Stromal cell of bone marrow (primary cell): ENCODE data around the gene RIN2.

Experiments
- DNase-seq: peaks from one replicate; pipeline ENCODE4 v3.0.0-alpha.2; 2012; ENCODE audit warnings: low read depth

RIN2 gene

DNA sequence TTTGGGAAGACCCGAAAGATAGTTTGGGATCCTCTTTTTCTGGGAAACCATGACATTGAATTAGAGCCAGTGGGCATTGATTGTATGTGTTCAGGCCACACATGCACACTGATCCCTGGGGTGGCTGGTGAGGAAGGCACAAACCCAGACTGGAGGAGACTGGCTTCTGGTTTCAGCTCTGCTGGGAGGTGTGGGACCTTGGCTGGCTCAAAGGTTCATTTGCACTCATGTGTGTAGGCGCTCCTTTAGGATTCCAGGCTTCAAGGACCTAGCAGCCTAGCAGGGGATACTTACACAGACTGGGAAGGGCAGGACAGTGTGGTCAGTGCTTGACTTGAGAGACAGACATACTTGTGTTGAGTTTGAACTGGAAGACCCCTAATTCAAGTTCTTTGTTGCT lies 7.2 kb downstream of the RIN2 start:
- no peak for DNase-seq

DNA sequence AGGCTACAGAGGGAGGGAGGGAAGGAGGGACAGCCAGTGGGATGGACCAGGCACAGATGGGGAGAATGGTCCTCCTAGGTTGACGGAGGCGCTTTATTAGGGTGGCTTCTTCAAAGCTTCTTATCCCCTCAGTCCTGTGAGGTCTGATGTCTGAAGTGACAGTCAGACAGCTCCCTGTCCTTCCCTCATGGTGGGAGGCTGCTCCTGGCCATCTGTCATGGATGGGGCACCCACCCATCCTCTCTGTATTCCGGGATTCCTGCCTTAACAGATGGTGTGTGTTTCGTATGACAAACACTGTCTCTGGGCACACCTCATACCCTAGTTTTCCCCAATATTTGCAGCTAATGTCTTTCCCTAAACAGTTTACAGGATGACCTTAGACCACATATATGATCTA lies 7.9 kb downstream of the RIN2 start:
- no peak for DNase-seq

DNA sequence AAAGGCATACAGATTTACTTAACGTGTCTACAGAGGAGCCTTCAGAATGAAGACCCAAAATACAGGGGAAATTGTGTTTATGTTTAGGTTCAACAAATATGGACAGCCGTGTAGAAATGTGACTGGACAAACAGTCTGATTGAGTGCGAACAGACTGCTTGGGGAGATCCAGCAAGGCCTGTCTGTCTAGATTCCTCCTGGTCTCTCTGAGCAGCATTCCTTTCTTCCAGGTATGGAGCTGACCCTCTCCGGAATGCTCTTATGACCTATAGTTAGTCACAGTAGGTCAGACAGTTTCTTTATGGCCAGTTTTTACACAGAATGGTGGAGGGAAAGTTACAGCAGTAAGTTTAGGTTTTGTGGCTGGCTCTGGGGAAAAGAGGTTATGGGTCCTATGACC lies 9.0 kb downstream of the RIN2 start:
- DNase-seq = no peak

DNA sequence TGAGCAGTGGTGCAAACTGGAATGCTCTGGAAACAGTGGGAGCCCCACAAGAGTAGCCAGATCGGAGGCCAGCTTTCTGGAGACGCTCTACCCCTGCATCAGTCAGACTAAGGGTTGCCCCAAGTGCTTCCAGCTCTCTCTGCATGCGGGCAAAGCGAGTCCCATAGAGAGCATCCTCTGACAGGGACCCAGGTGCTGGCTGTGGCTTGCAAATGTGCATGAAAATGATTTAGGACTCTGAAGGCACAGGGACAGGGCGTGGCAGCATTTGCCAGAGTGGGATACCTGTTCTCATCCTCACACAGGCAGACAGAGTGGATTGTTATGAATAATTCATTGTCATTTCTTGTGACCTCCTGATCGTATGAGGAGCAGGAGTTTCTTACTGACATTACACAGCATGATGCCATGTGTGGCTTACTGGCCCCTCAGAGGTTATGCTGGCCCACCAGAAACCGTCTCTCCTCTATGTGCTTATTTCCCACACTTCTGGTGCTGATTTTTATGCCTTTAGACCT lies 10.3 kb downstream of the RIN2 start:
- DNase-seq = no peak

DNA sequence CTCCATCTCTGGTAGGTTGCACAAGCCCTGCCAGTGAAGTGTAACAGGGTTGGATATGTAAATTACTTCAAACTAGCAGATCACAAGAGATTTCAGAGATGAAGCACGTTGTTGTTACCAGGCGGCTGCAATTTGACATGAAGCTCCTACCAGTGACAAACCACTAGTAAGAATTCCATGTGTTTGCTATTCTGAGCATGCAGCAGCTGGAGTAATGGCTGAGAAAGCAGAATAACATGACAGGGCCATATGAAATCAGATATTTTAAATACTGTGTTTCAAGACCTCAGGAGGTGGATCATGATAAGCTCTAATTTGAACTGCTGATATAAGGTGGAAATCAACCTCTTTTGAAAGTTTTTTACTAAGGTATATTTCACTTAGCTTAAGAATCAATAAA lies 11.4 kb downstream of the RIN2 start:
- no peak for DNase-seq

DNA sequence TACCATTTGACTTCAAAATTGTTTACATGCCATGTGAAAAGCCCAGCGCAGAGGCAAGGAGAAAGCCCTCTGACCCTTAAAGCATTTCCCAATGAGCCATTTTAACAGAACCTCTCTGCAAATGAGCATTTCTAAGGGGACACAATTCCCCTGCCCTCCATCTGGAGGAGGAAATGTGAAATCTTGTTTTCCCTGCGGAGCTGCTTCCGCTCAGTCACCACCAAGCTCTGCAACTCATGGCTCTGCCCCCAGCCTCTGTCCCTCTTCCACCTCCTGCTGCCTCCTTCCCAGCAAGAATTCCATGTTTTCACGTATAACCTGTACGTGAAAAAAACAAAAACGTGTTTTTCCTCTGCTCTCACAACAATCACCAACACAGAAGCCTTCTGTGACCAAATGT lies 12.3 kb downstream of the RIN2 start:
- DNase-seq = no peak

DNA sequence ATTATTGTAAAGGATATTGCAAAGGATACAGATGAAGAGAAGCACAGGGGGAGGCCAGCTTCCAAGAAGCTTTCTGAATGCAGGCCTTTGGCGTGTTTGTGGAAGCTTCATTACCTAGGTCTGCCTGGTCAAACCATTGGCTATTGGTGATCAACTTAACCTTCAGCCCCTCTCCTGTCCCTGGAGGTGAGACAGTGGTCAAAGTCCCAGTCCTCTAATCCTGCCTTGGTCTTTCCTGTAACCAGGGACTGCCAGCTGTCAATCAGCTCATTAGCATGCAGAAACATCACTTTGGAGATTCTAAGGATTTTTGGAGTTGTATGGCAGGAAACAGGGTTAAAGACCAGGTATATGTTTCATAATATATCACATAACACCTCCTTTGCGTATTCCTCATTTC lies 13.0 kb downstream of the RIN2 start:
- DNase-seq = no peak

DNA sequence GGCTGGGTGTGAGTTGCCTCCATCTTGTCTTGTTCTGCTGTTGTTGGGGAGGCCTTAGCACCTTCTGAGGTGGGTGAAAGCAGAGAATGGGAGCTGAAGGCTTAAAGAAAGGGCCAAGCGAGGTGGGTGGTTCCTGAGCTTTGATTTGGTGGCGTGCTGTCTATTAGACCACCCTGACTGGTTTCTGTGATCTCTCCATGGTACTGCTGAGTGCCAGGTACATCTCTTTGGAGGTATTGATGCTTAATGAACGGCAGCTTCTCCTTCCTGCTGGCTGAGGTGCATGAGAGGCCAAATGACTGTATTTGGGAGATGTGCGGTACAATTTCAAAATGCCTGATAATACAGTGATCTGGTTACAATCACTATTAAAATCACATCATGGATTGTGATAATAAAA lies 15.4 kb downstream of the RIN2 start:
- no peak for DNase-seq

DNA sequence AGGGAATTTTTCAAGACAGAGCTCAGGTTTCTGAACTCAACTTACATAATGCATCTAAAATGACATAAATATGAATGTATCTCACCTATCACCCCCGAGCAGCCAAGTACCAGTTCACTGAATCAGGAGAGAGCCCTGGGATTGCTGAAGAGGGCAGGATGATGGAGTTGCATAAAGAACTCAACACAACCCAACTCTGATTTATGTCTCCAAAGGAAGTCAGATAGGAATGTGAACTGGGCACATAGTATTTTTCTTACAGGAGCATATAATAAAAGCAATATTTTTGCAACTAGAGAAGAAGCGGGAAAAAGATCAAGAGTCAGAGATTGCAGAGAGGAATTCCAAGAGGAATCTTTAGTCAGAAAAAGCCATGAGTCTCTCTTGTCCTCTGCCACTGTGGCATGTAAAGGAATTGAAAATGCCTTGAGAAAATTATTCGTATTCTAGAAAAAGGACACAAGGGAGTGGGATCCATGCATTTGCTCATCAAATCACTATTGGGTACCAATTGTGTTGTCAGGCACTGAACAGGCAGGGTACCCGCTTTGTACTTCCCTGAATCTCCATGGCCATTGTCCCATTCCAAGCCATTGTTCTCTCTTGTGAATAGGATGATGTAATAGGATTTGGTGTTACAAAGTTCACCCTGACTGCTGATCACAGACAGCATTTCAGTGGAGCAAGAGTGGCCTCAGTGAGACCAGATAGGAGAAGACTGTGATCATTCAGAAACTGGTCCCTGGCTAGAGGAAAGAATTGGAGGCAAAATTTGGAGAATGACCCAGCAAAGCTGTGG lies 16.3 kb downstream of the RIN2 start:
- no peak for DNase-seq

DNA sequence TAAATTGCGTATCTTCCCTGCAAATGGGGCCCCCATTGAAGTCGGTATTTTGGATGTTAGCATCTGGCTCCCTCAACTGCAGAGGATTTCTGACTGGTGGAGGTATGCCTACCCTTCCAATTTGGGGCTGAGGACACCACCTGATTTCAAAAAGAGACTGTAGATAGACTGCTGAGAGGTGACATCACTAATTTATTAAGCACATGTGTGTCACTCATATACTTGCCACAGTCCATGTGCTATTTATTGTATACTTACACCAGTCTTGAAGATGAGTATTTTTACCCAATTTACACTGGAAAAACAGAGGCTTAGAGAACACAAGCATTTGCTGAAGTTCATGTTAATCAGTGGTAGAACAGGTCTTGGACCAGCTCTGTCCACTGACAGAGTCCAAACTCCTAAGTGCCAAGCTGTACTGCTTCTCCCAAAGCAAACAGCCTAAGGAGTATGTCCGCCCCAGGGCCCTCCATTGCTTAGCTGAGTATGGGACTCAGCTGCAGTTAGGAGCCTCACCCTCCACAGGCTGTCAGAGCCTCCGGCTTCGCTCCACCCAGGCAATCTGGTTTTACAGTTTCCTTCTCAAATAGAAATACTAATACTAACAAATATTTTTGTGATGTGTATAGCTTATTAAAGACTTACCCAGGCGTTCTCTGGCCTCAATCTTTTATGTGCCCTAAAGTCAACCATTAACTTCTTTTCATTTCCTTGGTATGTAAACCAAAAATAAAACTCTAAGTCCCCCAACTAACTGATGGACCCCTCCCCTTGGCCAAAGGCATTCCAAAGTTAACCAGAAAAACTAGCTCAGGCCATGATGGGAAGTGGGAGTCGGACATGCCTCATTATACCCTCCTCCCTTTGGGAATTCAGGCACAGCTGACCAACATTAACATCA lies 17.5 kb downstream of the RIN2 start:
- DNase-seq = no peak

DNA sequence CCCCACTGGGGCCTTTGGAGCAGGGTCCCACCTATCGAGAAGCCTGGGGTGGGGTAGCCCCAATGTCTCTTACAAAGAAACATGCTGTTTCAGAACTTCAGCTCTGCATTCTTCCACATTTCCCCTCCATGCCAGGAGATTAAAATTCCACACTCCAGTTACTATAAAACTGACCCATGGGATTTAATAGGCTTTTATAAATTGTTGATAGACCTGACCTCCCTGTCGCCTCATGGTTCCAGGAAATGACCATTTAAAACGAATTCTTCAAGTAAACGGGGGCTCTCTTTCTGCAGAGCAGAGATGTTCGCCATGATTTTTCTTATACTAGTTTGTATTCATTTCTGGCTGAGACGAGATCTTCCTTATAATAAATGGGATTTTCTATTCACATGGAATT lies 19.3 kb downstream of the RIN2 start:
- no peak for DNase-seq

DNA sequence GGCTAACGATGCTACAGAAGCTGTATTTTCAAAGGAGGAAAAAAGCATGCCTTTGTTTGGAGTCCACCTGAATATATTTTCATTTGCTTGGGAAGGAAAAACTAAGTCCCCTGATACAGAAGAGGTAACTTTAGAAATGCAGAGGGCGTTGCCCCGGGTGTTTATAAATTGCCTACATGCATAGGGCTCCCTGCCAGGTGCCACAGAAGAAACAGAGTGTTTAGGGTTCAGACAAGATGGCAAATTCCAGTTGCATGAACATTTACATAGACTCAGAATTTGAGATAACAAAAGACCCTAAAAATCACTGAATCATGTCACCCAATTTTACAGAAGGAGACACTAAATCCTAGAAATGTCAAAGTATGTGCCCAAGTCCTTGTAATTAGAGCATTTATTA lies 19.9 kb downstream of the RIN2 start:
- DNase-seq = no peak

DNA sequence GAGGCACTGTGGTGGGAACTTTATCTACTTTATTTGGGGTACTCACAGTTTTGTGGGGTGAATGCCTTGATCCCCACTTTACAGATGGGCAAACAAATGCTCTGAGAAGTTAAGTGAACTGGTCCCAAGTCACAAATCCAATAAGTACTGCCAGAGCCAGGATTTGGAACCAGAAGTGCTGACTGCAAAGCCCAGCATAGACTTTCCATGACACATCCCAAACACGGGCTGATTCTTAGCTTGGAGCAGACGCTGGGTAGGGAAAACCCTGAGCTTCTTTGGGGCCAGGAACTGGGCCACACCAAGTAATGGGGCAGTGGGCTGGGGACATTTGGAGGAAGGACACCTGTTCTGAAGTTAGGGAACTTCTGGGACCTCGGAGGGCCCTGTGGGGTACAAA lies 20.3 kb downstream of the RIN2 start:
- DNase-seq = no peak

DNA sequence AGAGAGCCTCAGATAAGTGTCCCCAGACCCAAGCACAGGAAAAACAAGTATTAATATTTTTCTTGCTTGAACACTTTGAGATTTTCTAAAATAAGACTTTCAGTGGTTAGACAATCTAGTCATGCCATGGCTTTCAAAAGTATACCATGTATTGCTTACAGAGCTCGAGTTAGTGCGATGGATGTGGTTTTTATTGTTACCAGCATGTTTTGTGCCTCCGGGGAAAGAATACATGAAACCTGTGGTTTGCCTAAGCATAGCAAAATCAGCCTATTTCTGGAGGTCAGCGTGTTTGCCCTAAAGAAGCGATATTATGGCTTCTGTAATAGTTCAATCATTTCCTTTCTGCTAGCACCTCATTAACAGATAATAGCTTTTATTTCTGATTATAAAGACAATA lies 21.6 kb downstream of the RIN2 start:
- DNase-seq = no peak

DNA sequence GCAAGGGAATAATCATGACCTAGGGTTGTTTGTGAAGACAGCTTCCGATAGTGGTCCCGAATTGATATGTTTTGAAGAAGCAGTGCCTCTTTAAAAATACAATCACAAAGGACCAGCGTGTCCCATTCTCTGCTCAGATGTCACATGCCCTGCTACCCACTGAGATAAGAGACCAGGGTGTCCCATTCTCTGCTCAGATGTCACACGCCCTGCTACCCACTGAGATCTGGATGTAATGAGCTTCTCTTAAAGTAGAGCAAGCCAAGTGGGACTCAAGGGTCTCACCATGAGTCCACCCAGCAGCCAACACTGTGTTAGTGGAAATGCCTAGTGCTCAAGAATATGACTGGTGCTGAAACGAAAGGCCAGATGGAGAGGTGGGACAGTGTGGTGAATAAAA lies 22.2 kb downstream of the RIN2 start:
- DNase-seq = no peak

DNA sequence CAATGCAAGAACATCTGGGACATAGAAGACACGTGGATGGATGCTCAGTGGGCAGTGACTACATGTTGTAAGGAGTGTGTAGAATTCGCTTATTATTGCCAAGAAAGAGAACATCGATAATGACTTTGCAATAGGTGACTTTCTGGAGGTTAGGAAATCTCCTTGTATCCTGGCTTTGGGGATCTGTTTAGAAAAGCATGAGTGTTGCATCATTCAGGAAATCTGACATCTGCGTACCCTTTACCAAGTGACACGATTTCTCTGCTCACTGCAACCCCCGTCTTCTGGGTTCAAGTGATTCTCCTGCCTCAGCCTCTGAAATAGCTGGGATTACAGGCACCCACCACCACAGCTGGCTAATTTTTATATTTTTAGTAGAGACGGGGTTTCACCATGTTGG lies 23.2 kb downstream of the RIN2 start:
- no peak for DNase-seq

DNA sequence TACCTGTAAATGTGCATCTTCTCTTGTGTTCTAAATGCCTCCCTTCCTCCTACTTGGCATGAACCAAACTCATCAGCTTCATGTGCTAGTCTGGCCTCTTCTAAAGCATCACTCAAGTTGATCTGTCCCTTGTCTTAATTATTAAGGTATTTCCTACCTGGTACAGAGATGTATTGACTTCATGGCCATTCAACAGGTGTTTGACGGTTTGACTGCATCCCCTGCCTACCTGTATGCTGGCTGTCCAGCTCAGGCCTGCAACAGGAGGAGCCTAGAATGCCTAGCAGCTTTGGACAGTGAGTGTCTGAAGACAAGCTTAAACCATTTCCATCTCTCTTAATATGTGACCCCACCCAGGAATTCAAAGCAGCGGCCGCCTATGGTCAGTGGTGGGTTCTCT lies 24.6 kb downstream of the RIN2 start:
- DNase-seq = no peak

DNA sequence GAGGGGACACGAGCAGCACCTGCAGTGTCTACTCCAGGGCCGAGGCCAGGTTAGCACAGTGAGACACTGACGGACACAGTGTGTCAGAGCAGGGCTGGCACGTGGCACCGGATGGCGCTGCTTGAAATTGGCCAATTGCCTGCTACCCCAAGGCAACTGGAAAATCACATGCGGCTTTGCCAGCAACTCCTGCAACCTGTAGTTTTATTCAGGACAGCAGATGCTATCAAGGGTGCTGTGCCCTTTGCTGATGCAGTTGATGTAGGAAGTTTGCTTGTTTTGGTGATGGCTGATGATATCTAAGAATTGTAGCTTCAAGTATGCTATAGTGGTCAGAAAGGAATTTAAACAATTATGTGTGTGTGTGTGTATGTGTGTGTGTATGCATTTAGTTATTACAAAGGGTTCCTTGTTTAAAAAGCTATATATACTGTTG lies 25.9 kb downstream of the RIN2 start:
- no peak for DNase-seq

DNA sequence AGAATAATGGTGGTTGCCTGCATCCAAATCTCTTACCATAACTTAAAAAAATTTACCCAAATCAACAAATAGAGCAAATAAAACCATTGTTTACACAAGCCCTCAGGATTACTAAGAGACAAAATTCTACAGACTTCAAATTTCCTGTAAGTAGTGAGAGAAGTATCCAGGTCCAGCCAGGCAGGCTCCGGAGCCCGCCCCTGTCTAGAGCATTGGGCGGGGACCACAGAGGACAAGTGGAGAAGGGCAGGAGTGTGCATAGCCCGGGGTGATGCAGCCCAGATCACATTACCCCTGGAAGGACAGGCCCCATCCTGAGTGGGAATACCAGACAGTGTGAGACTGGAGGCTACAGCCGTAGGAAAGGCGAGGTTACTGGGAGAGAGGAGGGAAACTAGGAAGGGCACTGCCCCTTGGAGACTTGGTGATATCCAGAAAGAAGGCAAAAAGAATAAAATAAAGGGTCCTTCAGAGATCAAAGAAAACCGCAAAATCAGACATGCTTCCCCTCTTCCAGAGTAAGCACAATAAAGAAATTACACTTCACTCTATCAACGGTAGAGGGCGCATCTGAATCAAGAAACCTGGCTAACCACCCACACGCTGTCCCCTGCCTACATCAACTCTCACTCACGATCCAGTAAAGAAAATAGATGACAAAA lies 26.6 kb downstream of the RIN2 start:
- DNase-seq = peak; percentile 67

DNA sequence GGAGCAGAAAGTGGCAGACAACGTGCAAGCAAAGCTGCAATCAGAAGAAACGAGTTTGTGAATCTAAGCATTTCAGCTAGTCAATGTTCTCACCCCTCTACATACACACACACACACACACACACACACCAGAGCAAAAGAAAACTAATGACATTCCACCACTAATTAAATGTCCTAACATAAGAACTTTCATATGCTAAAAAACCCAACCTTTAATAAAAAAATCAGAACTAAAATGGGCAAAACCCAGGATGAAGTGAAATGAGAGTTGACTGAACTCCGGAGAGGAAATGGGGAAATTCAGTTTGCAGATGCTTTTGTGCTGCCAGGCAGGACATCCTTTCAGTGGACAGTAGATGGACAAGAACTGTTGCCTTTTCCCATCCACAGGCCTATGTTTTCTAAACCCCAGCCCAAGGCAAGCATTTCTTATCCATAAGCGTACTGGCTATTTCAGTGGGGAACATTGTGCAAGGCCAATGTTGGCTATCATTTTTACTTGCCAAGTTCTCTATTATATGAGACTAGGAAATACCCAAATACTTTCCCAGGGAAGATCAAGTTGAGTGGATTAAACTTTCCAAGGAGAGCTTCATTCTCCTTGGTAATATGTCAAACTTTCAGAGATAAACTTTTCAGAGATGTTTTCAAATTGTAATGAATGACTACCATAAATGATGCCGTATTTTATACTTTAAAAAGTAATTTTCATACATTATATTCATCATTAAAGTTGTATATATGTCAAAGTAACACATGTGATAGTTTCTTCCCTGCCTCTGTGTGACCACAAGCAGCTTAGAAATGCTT lies 27.3 kb downstream of the RIN2 start:
- DNase-seq = no peak

DNA sequence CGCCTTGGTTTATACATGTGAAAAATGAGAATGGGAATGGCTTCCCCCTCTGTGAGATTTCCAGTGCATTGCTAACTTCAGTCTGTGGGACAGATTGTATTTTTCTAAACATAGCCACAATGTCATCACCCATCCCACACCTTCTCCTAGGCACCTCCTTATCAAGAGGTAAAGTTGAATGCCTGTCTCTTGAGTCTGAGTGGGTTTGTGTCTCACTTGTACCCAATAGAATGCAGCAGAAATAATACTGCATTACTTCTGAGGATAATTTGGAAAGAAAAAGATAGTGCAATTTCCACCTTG lies 27.9 kb downstream of the RIN2 start:
- DNase-seq = no peak

DNA sequence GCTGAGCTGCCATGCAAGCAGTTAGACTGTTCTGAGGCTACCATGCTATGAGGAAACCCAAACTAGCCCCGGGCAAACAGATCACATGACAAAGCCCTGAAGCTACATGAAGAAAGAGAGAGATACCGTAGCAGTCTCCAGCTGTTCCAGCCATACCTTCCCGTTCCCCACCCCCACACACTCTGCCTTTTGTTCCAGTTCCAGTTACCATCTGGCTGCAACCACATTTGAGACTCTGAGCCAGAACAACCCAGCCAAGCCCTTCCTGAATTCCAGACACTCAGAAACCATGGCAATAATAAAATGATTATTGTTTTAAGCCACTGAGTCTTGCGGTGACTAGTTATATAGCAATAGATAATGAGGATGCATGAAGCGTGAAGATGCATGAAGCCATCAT lies 28.3 kb downstream of the RIN2 start:
- peak; percentile 71 for DNase-seq
